GM12878 (cell line): ENCODE results near the gene SPRYD3. TPM values are rescaled to one million over a fixed set of nuclear protein-coding genes. Genes with fewer than 3 reads are reported as not detected.

Experiments
- ATAC-seq: fragments of 200-7000 bp; cut with Tn5 transposase; 3 replicates; pipeline ENCODE4 v1.9.1; 2020; ENCODE audit warnings: mild to moderate bottlenecking, moderate library complexity
- BruUV-seq: library from RNA; stranded (reverse); fragments of 400-500 nt; replicated peaks from 2 replicates; lab custom pipeline; 2021; lab: Mats Ljungman, UMichigan
- CTCF ChIA-PET: fragments of 300-600 bp; sonication (Branson Sonifier 250); formaldehyde crosslinking; extraction: SDS; loops from one replicate; lab custom pipeline; 2021; ENCODE audit warnings: inconsistent platforms; lab: Yijun Ruan, JAX
- POLR2A ChIA-PET: fragments of 350-600 bp; formaldehyde crosslinking; extraction: SDS; loops from one replicate; lab custom pipeline; 2021; ENCODE audit warnings: inconsistent platforms; lab: Charles Lee
- RAD21 ChIA-PET: fragments of 300-600 bp; sonication (Branson Sonifier 250); formaldehyde crosslinking; loops from one replicate; lab custom pipeline; 2023; ENCODE audit warnings: antibody characterized with exemption; ENCODE audit not compliant: unreplicated experiment; lab: Charles Lee
- SMC1A ChIA-PET: fragments of 300-600 bp; sonication (Branson Sonifier 250); formaldehyde crosslinking; loops from one replicate; lab custom pipeline; 2023; ENCODE audit not compliant: unreplicated experiment, uncharacterized antibody; lab: Charles Lee
- DNase-seq: peaks from one replicate; pipeline ENCODE4 v3.0.0-alpha.2; 2011; ENCODE audit warnings: low read depth, low spot score
- FAIRE-seq: peaks from 3 replicates; lab custom pipeline; 2011; peaks lifted over from hg19 to GRCh38; lab: Jason Lieb, UNC
- H2AFZ ChIP-seq: 2 replicates; pipeline ENCODE4 v1.6.0; 2011; ENCODE audit warnings: low read depth, low read length, control low read depth; ENCODE audit not compliant: control insufficient read depth
- H3K27ac ChIP-seq: 2 replicates; pipeline ENCODE4 v1.5.1; 2011; ENCODE audit warnings: control low read depth; ENCODE audit not compliant: control insufficient read depth, insufficient read depth
- H3K27me3 ChIP-seq, 2 experiments: replicated peaks in 1 of 2; 2 replicates each; pipeline versions ENCODE4 v1.6.0 to v1.6.1; 2011; ENCODE audit warnings: low read length in 1 of 2; ENCODE audit not compliant: control insufficient read depth in 2 of 2, insufficient read depth in 2 of 2
- H3K36me3 ChIP-seq, 2 experiments: 2 replicates each; pipeline ENCODE4 v1.5.1; 2011; ENCODE audit warnings: low read length in 1 of 2; ENCODE audit not compliant: control insufficient read depth in 2 of 2, insufficient read depth in 2 of 2
- H3K4me1 ChIP-seq: 2 replicates; pipeline ENCODE4 v1.6.1; 2011; ENCODE audit warnings: mild to moderate bottlenecking, low read length, moderate library complexity, mixed read lengths; ENCODE audit not compliant: control insufficient read depth, insufficient read depth
- H3K4me2 ChIP-seq: 2 replicates; pipeline ENCODE4 v1.6.0; 2011; ENCODE audit warnings: control low read depth; ENCODE audit not compliant: control insufficient read depth, insufficient read depth
- H3K4me3 ChIP-seq: fragments of 200-600 bp; sonication (generic); 2 replicates; pipeline ENCODE4 v1.5.1; 2016
- H3K79me2 ChIP-seq: 2 replicates; pipeline ENCODE4 v1.6.0; 2011; ENCODE audit warnings: low read length; ENCODE audit not compliant: control insufficient read depth, insufficient read depth
- H3K9ac ChIP-seq: 2 replicates; pipeline ENCODE4 v1.8.0; 2011; ENCODE audit warnings: low read length, control low read depth, mixed read lengths; ENCODE audit not compliant: control insufficient read depth, insufficient read depth
- H3K9me3 ChIP-seq: replicated peaks from 3 replicates; pipeline ENCODE4 v1.5.1; 2011; ENCODE audit warnings: mild to moderate bottlenecking, low read length; ENCODE audit not compliant: control insufficient read depth, insufficient read depth
- H4K20me1 ChIP-seq: 2 replicates; pipeline ENCODE4 v1.6.0; 2011; ENCODE audit not compliant: control insufficient read depth, insufficient read depth
- CBFB ChIP-seq: IDR thresholded peaks from 2 replicates; pipeline ENCODE4 v1.6.1; 2016; ENCODE audit warnings: antibody characterized with exemption, low read depth
- CHD4 ChIP-seq: fragments of 200-600 bp; sonication (generic); IDR thresholded peaks from 2 replicates; pipeline ENCODE4 v1.6.1; 2016; ENCODE audit warnings: mild to moderate bottlenecking
- MYC ChIP-seq: IDR thresholded peaks from 2 replicates; pipeline ENCODE4 v1.6.1; 2011; ENCODE audit warnings: mild to moderate bottlenecking, low read length, moderate library complexity, inconsistent platforms; ENCODE audit not compliant: insufficient read depth, insufficient replicate concordance, insufficient read length, severe bottlenecking
- NR2C1 ChIP-seq: fragments of 450-650 bp; IDR thresholded peaks from 2 replicates; pipeline ENCODE4 v1.6.1; 2017; ENCODE audit warnings: antibody characterized with exemption, mild to moderate bottlenecking, moderate library complexity
- PML ChIP-seq: IDR thresholded peaks from 2 replicates; pipeline ENCODE4 v1.6.1; 2012; ENCODE audit warnings: low read length, inconsistent platforms
- RBBP5 ChIP-seq: fragments of 200-600 bp; sonication (generic); conservative IDR thresholded peaks from 2 replicates; pipeline ENCODE4 v1.6.1; 2016
- REST ChIP-seq: IDR thresholded peaks from 2 replicates; pipeline ENCODE4 v1.6.1; 2012; ENCODE audit warnings: mild to moderate bottlenecking, low read depth, low read length
- SP1 ChIP-seq: IDR thresholded peaks from one replicate; pipeline ENCODE4 v1.6.1; 2011; ENCODE audit warnings: low read depth, low read length
- SPI1 ChIP-seq: IDR thresholded peaks from 2 replicates; pipeline ENCODE4 v1.6.1; 2011; ENCODE audit warnings: low read depth, mild to moderate bottlenecking, low read length, moderate library complexity, borderline replicate concordance; ENCODE audit not compliant: insufficient read depth
- USF1 ChIP-seq: IDR thresholded peaks from 2 replicates; pipeline ENCODE4 v1.6.1; 2011; ENCODE audit warnings: borderline replicate concordance, low read depth, mild to moderate bottlenecking, moderate library complexity, mixed read lengths, low read length; ENCODE audit not compliant: insufficient read depth; ENCODE audit errors: extremely low read length
- ZBED1 ChIP-seq: IDR thresholded peaks from 2 replicates; pipeline ENCODE4 v1.6.1; 2016; ENCODE audit warnings: borderline replicate concordance
- WGBS: methylation state at CpG from one replicate; pipeline ENCODE4 v1.1.6; 2016; ENCODE audit warnings: low lambda C conversion rate; ENCODE audit not compliant: insufficient replicate concordance, insufficient coverage; ENCODE audit errors: missing lambda C conversion rate; 5-methylcytosine and 5-hydroxymethylcytosine counted together
- in situ Hi-C: fragments of 300-500 bp; cut with MboI; formaldehyde crosslinking; loops from 9 replicates; pipeline ENCODE4 v1.14.3; 2018; ENCODE audit warnings: mixed read lengths
- intact Hi-C: fragments of 100-400 bp; cut with micrococcal nuclease; formaldehyde crosslinking; loops from one replicate; pipeline ENCODE4 v1.14.2; 2022; ENCODE audit not compliant: unreplicated experiment
- polyA plus RNA-seq, 11 experiments: library from polyadenylated mRNA; depleted of rRNA in 4 of 11; unstranded in 6 of 11; stranded (reverse) in 5 of 11; fragments of >200 nt; fragmentation: Nextera tagmentation in 4 of 11; fragmentation: Illumina TruSeq in 1 of 11; extraction: Ambion mirVana in 4 of 11; extraction: Trizol in 1 of 11; gene quantifications; 1 replicate in 1 of 11; 2 replicates in 10 of 11; pipeline versions ENCODE4 v1.2.1 to v1.2.3, GENCODE V29; 2011 to 2016; ENCODE audit warnings: inconsistent platforms in 2 of 11, missing spikeins in 2 of 11, low read depth in 1 of 11
- total RNA-seq, 4 experiments: library from RNA; depleted of rRNA in 3 of 4; stranded (reverse); fragments of >200 nt in 3 of 4; fragmentation: Illumina TruSeq in 1 of 4; extraction: Trizol in 1 of 4; gene quantifications; 2 replicates each; pipeline versions ENCODE4 v1.2.1 to v1.2.3, GENCODE V29; 2013 to 2021

SPRYD3 gene
- total and polyA plus RNA-seq, 10 of the 15 experiments (the other 5 are each of a cell fraction or from before 2014, with no cell fraction given) = 2.3 to 26.4 (median 20.2) TPM

- in situ Hi-C loops (no loop called here), intact Hi-C loops (no loop called here)
- POLR2A ChIA-PET = interaction anchor here (0.7 kb wide), 1 partner anchor 49 kb away, joined by 3 read pairs; no protein-coding TSS in a partner anchor
- no peak for DNase-seq
- SMC1A ChIA-PET = interaction anchor here (0.8 to 1.2 kb wide), 2 partner anchors 13 to 25 kb away, joined by 4 to 5 read pairs; no protein-coding TSS in a partner anchor
- H2AFZ ChIP-seq = no peak overlapping the region
- no peaks in the 10 kb centered on the region; the same call in 1 of the 2 replicates for H4K20me1 ChIP-seq
- peaks cover 2 to 10% of the 10 kb centered on the region in 2 experiments; a peak in 3 of 4 replicates for H3K36me3 ChIP-seq
- H3K27me3 ChIP-seq = no peaks in the 10 kb centered on the region
- no peak overlapping the region for H3K9ac ChIP-seq
- WGBS = 98% methylated on average over 6 of the region's 6 CpGs
- no peak for FAIRE-seq
- ATAC-seq = no peak
- H3K9me3 ChIP-seq = no peaks in the 10 kb centered on the region
- no TSS peak for BruUV-seq
- H3K27ac ChIP-seq = no peak overlapping the region
- no peak overlapping the region for H3K4me3 ChIP-seq
- no peak overlapping the region for H3K4me2 ChIP-seq
- CTCF ChIA-PET = interaction anchor here (1.0 to 12.1 kb wide), 3 partner anchors 8 to 27 kb away, joined by 3 to 355 read pairs (median 5); partner anchors contain the start of genes IGFBP6 and SOAT2
- no peaks in the 10 kb centered on the region; the same call in none of the 2 replicates for H3K4me1 ChIP-seq
- RAD21 ChIA-PET = no interaction called here
- H3K79me2 ChIP-seq = peaks cover 6% of the 10 kb centered on the region
- no peak for TF ChIP-seq RBBP5
- no peak for TF ChIP-seq CHD4
- no peak for TF ChIP-seq REST
- no peak for TF ChIP-seq SPI1
- no peak for TF ChIP-seq ZBED1
- TF ChIP-seq USF1 = no peak
- TF ChIP-seq SP1 = no peak
- TF ChIP-seq CBFB = no peak
- TF ChIP-seq NR2C1 = no peak
- no peak for TF ChIP-seq MYC
- TF ChIP-seq PML = no peak
These were observed 5.3 kb downstream of the SPRYD3 start for GRCh38 chr12:53073881-53074280.
